SU-DHL-6 (cell line): ENCODE measurements around the gene LRRK2.

Experiments
- CTCF ChIP-seq: fragments of 200-600 bp; sonication (generic); IDR thresholded peaks from one replicate; pipeline ENCODE4 v1.5.1; 2017; ENCODE audit warnings: antibody characterized with exemption, mild to moderate bottlenecking, low read length, moderate library complexity; ENCODE audit not compliant: insufficient read depth, poor library complexity, severe bottlenecking
- EZH2phosphoT487 ChIP-seq: fragments of 200-600 bp; sonication (generic), shearing (Covaris generic); conservative IDR thresholded peaks from 2 replicates; pipeline ENCODE4 v1.6.1; 2018; ENCODE audit warnings: mild to moderate bottlenecking, antibody characterized with exemption, low read length, moderate library complexity, mixed read lengths

- no peak for TF ChIP-seq CTCF
- TF ChIP-seq EZH2phosphoT487, result no peak
These were observed 16.0 kb downstream of the LRRK2 start for GRCh38 chr12:40240779-40241178.
